ENCODE results near the gene OSBPL1A. TPM values are rescaled to one million over a fixed set of nuclear protein-coding genes. Genes with fewer than 3 reads are reported as not detected.
"Not testable (repeated sequence)": the region's sequence is repeated elsewhere in the genome, so short reads cannot be mapped to it uniquely, and the experiment has no call there.

The OSBPL1A gene
- total RNA-seq, 2 donors from 2014 or later, result 39.8 to 50.7 TPM

DNA sequence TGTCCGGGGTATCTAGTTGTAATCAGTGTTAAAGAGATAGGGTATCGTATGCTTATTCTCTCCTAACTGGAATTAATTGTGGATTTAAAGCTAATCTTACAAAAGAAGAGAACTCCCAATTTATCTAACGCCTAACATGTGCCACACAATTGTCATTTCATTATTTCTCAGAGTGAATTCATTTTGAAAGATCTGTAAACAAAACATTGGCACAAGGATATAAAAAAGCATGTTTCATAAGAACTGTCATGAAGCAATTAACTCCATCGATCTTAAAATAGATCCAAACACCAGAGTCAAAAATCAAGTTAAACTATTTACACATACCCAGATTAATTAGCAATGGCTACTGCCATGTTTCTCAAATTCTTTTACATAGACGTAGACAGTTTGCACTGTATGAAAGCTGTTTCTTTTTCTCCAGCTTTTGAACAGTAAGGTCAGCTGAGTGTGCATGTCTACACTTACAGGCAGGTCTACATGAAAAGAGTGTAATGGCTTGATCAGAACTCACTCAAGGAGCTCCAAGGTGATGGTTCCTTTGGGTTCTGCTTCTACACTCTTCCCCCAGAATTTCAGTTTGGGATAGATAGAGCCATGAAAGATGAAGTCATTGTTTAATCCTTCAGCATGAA lies 220.0 kb downstream of the OSBPL1A start:
- ATAC-seq (no peak), DNase-seq (no peak)
- intact Hi-C loops (cut with DNase I, micrococcal nuclease), result loop anchor here in 1 of 2 donors (2.0 kb wide), 1 partner anchor 93 kb away; no protein-coding TSS in a partner anchor

DNA sequence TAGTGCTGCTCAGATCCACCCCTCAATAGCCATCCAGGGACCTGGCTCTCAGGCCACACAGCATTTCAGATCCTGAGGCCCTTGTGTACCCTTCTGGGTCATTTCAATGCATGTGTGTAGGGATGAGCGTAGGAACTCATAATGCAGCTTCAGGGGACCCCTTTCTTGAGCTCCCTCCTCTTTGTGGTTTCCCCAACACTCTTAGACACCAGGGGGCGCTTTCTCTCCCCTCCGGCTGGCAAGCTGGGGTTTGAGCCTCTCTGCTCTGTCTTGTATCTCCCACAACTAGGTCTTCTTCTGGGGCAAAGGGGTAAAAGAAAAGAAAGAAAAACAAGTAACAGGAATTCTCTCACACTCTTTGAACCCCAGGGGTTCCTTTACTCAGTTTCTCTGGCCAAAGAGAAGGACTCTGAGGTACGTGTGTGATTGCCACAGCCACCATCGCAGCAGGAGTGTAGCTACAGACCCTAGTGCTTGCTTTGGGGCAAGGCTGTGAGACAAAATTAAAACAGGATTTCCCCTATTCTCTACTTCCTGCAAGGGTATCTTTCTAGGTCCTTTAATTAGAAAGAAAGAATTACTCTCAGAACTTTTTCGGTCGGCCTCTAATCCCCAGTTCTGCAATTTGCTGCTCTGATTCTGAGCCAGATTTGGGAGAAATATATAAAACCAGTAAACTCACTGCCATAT lies 220.8 kb downstream of the OSBPL1A start:
- DNase-seq (peak; percentile 39 to 81), ATAC-seq (peak; percentile 69)
- intact Hi-C loops (cut with DNase I, micrococcal nuclease), result loop anchor here in 1 of 2 donors (2.0 kb wide), 1 partner anchor 94 kb away; no protein-coding TSS in a partner anchor

DNA sequence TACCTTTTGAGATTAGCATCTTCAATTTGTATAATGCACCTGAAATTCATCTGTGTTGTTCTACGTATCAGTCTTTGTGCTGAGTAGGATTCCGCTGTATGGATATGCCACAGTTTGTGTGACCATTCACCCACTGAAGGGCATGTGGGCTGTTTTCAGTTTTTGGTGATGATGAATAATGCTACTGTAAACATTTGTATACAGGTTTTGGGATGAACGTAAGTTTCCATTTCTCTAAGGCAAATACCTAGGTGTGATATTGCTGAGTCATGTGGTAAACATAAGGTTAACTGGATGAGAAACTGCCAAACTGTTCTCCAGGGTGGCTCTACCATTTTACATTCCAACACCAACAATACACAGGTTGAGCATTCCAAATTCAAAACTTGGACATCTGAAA lies 223.6 kb downstream of the OSBPL1A start:
- intact Hi-C loops (cut with DNase I, micrococcal nuclease), result no loop called here
- ATAC-seq, result no peak

DNA sequence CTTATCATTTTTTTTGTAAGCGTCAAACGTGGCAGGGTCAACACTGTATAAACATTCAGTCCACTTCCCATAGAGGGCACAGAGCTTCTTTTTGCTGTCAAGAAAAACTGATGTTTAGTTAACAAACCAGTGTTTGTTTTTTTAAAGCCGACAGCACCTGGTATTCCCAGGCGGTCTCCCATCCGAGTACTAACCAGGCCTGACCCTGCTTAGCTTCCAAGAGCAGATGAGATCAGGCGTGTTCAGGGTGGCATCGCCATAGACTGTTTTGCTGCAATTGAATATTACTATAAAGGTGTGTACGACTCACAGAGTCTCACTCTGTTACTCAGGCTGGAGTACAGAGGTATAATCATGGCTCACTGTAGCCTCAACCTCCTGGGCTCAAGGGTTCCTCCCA lies 227.3 kb downstream of the OSBPL1A start:
- intact Hi-C loops (cut with DNase I, micrococcal nuclease), result no loop called here
- DNase-seq (no peak), ATAC-seq (no peak)

More for the DNA sequence above, 223.6 kb downstream of the OSBPL1A start:
- no peak for DNase-seq

DNA sequence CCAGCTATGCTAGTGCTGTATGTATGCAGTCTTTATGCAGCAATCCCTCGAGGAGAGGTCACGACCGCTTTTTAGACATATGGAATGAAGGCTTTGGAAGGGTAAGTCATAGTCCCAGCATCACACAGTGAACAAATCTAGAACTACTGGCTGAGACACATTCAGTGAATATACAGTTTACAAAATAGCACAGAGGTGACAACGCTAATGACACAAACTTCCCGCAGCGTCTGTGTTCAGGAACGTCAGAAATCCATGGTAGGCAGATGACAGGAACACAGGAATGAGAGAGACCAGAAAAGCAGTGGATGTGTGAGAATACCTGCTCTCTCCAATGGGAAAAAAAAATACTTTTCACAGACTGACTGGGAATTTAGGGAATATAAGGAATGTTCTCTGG lies 229.1 kb downstream of the OSBPL1A start:
- intact Hi-C loops (cut with DNase I, micrococcal nuclease), result no loop called here
- no peak for DNase-seq
- no peak for ATAC-seq

DNA sequence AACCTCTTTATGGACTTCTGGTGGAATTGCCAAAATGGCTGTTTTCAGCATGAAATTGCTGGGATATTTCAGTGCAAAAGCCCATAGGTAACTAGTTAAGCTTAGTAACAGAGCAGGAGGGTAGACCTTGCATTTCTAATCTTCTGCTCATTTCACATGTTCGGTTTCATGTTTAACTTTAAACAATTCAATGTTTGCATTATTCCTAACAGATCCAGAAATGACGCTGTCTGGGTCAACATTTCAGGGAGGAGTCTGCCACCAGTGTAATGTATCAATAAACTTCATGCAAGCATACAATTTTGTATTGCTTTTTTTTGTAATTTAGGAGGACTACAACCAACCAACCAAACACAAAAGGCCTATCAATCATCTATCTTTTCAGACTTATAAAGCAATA lies 236.3 kb downstream of the OSBPL1A start:
- DNase-seq (no peak), ATAC-seq (peak; percentile 59)
- intact Hi-C loops (cut with DNase I, micrococcal nuclease), result no loop called here

DNA sequence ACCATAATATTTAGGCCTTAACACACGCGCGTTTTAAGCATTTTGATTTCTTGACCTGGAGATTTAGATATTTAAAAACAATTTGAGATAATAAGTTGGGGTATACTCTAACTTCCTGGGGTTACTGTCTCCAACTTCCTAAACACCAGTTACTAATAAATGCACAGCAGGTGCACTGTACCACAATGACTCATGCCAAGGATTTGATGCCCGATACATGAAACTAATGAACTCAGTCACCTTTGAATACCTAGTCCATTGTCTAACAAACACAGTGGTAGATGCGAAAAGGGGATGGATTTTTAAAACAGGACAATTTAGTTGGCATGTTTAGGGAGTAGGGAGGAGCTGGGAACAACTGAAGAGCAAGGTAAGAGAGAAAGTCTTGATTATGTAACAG lies 237.5 kb downstream of the OSBPL1A start:
- intact Hi-C loops (cut with DNase I, micrococcal nuclease), result no loop called here
- ATAC-seq, result no peak
- no peak for DNase-seq

DNA sequence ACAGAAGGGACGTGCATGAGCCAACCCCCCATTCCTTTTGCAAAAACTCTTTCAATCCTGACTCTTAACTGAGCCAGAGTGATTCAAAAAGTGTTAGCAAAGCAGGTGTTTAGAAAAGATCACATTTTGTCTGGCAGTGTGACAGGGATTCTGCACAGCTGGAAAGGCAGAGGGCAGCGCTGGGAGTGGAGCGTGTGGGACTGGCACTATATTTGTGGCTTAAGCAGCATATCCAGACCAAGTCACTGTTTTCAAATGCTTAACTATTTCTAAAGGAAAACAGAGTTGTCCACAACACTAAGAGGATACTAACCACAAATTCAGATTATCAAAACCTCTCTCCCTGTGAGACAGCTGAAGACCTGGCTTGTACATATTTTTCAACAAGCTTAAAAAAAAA lies 239.8 kb downstream of the OSBPL1A start:
- intact Hi-C loops (cut with DNase I, micrococcal nuclease), result no loop called here
- ATAC-seq (no peak), DNase-seq (no peak)

DNA sequence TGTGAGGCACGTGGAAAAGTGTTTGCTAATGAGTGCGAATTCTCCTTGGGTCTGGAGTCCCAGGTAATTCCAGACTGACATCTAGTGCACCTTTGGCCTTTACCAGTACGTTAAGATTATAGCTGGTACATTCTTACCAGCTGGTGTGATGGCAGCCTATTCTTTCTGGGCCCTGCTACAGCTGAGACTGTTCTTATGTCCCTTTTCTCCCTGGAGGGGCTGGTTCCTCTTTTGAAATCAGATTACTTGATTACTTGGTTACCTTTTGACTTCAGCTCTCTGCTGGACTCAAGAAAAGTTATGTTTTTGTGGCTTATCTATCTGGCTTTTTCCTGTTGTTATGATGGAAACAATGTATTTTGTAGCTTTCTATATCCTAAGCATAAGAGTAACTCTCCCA lies 244.2 kb downstream of the OSBPL1A start:
- ATAC-seq (no peak), DNase-seq (no peak)
- intact Hi-C loops (cut with DNase I, micrococcal nuclease), result no loop called here

DNA sequence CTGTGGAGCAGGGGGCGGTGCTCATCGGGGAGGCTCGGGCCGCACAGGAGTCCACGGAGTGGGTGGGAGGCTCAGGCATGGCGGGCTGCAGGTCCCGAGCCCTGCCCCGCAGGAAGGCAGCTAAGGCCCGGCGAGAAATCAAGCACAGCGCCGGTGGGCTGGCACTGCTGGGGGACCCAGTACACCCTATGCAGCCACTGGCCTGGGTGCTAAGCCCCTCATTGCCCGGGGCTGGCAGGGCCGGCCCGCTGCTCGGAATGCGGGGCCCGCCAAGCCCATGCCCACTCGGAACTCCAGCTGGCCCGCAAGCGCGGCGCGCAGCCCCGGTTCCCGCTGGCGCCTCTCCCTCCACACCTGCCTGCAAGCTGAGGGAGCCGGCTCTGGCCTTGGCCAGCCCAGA lies 248.0 kb downstream of the OSBPL1A start:
- ATAC-seq; intact Hi-C loops (cut with DNase I, micrococcal nuclease); DNase-seq: not testable (repeated sequence)

DNA sequence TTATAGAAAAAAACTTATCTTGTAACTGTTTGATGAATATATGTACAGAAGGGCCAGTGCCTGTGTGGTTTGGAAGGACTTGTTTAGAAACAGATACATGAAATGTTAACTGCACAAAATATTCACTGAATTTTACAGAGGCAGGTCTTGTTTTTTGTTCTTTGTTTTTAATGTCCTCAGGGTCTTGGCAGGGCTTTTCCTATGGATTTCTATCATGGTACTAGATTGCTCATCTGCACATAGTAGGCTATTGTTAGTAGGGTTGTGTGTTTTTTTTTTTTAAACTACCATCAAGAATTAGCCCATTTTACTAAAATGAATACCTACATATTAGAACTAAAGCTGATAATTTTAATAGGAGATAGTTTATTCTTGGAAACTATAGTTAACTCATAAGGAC lies 255.2 kb downstream of the OSBPL1A start:
- no peak for ATAC-seq
- DNase-seq, result no peak
- intact Hi-C loops (cut with DNase I, micrococcal nuclease), result no loop called here

DNA sequence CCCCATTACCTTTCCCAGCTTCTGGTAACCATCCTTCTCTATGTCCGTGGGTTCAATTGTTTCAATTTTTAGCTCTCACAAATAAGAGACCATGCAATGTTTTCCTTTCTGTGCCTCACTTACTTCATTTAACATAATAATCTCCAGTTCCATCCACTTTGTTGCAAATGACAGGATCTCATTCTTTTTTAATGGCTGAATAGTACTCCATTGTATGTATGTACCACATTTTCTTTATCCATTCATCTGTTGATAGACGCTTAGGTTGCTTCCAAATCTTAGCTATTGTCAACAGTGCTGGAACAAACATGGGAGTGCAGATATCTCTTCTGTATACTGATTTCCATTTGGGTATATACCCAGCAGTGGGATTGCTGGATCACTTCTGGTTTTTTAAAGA lies 256.9 kb downstream of the OSBPL1A start:
- no peak for ATAC-seq
- intact Hi-C loops (cut with DNase I, micrococcal nuclease), result no loop called here
- no peak for DNase-seq

DNA sequence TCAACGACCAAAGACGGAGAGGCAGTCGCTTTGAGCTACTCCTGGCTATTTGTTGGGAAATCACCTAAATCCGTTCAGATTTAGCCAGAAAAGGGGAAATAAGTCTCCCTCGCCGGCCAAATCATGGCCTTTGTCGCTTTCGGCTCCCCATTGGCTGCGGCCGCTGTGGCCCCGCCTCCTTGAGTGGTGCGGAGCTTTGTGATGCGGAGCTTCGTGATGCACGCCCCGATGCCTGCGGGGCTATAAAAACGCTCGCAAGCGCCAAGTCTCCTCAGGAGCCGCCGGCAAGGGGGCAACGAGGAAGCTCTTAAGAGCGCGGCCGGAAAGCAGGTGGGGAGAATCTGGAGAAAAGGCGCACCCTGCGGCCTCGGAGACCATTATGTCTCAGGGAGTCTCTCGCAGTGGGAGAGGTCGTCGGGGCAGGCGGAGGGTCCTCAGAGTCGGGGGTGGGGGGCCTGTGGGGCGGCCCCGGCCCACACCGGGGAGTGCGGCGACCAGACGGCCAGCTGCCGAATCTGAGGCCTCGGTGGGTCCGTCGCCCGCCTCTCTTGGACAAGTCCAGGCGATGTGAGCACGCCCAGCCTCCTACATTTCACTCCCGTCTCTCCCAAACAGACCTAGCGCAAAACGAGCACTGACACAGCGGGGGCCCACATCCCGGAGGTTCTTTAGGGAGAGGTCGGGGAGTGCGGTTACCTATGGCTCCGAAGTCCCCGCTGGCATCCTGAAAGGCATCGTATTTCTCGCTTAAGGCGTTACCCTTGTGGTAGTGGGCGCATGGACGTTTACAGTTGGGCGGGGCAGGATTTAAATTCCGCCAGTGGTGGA lies 258.6 kb downstream of the OSBPL1A start, which contains the start of gene CABYR:
Gene CABYR (plus strand): TSS at position 274 of the 828 bp plus-strand sequence. CDS start 4,053 bp downstream, outside the sequence.
- DNase-seq, result peak; percentile 80 to 81
- intact Hi-C loops (cut with DNase I, micrococcal nuclease), result no loop called here
- ATAC-seq, result peak; percentile 94

DNA sequence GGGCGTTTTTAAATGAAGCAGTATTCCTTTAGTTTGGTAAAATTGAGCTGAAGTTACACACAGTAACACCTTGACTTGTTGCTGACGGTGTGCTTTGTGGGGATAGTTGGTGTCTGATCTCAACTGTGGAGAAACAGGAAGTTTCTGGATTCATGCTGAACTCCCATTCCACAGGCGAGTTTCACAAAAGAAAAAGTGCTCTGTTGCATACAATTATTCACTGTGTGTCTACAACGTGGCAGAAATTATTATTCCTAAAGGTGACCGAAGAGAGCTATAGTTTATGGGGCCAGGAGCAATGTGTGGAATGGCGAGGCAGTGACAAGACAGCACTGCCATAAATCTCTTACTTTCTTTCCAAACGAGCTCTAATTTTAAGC lies 259.2 kb downstream of the OSBPL1A start:
- peak; percentile 51 for ATAC-seq
- DNase-seq, result no peak
- intact Hi-C loops (cut with DNase I, micrococcal nuclease), result no loop called here

DNA sequence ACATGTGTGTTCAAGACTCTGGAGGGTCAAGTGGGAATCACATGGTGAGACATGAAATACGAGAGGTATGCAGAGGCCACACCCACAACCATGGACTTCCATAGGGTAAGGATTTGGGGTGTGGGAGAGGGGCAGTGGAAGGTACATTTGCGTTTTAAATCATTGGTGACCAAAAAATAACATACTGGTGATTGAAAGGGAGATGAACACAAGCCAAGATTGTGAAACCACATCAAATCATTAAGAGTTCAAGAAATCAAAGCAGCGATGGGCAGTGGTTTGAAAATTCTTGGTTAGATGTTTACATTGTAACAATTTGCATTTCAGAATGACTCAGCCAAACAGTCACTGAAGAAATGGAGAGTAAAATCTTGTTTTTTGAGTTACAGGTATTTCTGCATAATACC lies 260.7 kb downstream of the OSBPL1A start:
- intact Hi-C loops (cut with DNase I, micrococcal nuclease), result no loop called here

DNA sequence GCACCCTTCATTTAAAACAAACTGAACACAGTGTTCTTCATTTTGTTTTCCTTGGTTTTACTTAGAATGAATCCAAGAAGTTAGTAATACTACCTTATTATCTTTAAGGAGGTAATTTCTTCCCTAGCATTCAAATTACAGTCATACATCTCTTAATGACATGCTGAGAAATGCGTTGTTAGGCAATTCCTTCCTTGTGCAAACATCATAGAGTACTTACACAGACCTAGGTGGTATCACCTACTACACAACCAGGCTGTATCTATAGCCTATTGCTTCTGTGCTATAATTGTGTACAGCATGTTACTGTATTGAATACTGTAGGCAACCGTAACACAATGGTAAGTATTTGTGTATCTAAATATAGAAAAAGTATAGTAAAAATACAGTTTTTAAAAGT lies 267.1 kb downstream of the OSBPL1A start:
- ATAC-seq, result peak; percentile 92
- DNase-seq, result no peak
- intact Hi-C loops (cut with DNase I, micrococcal nuclease), result no loop called here

More for the DNA sequence above, 260.7 kb downstream of the OSBPL1A start:
- DNase-seq (no peak), ATAC-seq (no peak)

DNA sequence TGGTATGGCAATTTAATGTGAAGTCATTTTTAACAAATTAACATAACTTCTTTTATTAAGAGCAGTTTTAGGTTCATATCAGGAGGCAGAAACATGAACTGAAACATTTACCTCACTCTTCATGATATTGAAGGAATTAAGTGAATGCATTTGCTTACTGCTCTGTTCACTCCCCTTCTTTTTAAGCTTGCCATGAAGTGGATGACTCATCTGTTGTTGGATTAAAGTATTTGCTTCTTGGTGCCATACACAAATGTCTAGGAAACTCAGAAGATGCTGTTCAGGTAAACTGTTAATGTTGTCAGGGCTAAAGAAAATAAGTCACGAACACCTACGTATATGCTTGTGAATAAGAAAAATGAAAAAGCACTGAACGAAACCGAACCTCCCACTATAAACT lies 268.9 kb downstream of the OSBPL1A start:
- intact Hi-C loops (cut with DNase I, micrococcal nuclease), result no loop called here
- no peak for ATAC-seq
- no peak for DNase-seq

DNA sequence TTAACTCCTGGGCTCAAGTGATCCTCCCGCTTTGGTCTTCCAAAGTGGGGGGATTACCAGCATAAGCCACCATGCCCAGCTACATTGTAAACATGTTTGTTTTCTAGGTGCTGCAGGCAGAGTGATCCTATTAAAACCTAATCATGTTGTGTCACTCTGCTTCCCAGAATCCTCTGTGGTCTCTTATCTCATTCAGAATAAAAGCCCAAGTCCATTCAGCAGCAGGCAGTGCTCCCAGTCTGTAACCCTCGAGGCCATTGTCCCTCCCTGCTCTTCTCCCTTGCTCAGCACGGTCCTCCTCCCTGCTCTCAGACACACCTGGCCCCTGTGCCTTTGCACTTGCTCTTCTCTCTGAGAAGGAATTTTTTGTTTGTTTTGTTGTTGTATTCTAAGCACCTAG lies 269.9 kb downstream of the OSBPL1A start:
- DNase-seq, result no peak

DNA sequence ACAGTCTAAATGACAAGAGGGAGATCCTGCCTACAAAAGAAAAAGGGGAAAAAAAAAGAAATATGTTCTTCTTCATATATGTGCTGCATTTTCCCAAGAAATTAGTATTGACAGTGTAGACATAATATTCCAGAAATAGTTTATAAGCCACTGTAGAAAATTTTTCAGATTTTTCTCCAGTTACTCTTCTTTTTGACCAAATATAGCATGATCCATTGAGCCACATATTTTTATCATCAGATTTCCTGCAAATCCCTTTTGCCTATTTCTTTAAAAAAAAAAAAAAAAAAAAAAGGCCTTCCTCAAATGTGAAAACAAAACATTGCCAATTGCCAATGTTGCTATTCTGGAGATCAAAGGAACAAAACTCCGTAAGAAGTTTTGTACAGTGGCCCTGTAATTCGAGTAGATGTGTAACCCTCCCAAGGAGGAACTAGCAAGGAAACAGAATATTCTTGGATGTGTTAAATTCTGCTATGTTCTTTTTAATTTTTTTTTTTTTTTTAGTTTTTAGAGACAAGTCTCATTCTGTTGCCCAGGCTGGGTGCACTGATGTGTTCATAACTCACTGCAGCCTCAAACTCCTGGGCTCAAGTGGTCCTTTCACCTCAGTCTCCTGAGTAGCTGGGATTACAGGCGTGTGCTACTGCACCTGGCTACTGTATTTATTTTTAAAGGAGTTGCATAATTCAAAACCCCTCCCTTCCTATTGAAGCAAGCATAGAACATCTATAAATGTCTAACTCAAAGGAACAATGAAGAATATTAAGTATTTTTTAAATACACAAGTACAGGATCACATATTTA lies 271.3 kb downstream of the OSBPL1A start:
- intact Hi-C loops (cut with DNase I, micrococcal nuclease), result no loop called here
- peak; percentile 30 for ATAC-seq

More for the DNA sequence above, 269.9 kb downstream of the OSBPL1A start:
- intact Hi-C loops (cut with DNase I, micrococcal nuclease), result no loop called here
- peak; percentile 37 for ATAC-seq

More for the DNA sequence above, 271.3 kb downstream of the OSBPL1A start:
- DNase-seq, result no peak

All from left colon (tissue), 2 donors.